Fibroblast of the conjunctiva (primary cell): ENCODE results near the gene NDUFA3.
"Not testable (repeated sequence)": the region's sequence is repeated elsewhere in the genome, so short reads cannot be mapped to it uniquely, and the experiment has no call there.

ENCODE experiments used
- DNase-seq: peaks from one replicate; pipeline ENCODE4 v3.0.0-alpha.2; 2010; ENCODE audit warnings: low read depth

The NDUFA3 gene

GRCh38 chr19:54102421-54103169 lies at the start of gene NDUFA3:
Gene NDUFA3 (plus strand): TSS chr19:54102855. CDS start chr19:54102879, 24 bp downstream.
- peak; percentile 98 for DNase-seq

GRCh38 chr19:54062643-54063042 lies 40.0 kb upstream of the NDUFA3 start:
- DNase-seq = no peak

- DNase-seq = no peak
These were observed 39.1 kb upstream of the NDUFA3 start, which contains the start of gene VSTM1 for GRCh38 chr19:54063350-54064116. Gene VSTM1 (minus strand): TSS chr19:54063897. CDS start chr19:54063777, 120 bp downstream.

- no peak for DNase-seq
These were observed 33.2 kb upstream of the NDUFA3 start for GRCh38 chr19:54069470-54069869.

GRCh38 chr19:54073829-54074228 lies 28.8 kb upstream of the NDUFA3 start:
- no peak for DNase-seq

- DNase-seq = no peak
These were observed 27.8 kb upstream of the NDUFA3 start for GRCh38 chr19:54074851-54075250.

- no peak for DNase-seq
These were observed 25.3 kb upstream of the NDUFA3 start for GRCh38 chr19:54077334-54077733.

- DNase-seq = no peak
These were observed 21.6 kb upstream of the NDUFA3 start, which contains the start of gene TARM1 for GRCh38 chr19:54081032-54081431. Gene TARM1 (minus strand): TSS chr19:54081365. CDS start chr19:54081340, 25 bp downstream.

- no peak for DNase-seq
These were observed 18.2 kb upstream of the NDUFA3 start for GRCh38 chr19:54084410-54084809.

GRCh38 chr19:54094426-54095000 lies 8.1 kb upstream of the NDUFA3 start:
- DNase-seq = no peak

- DNase-seq = no peak
These were observed 7.4 kb upstream of the NDUFA3 start for GRCh38 chr19:54095136-54095858.

GRCh38 chr19:54095859-54096616 lies 6.6 kb upstream of the NDUFA3 start:
- DNase-seq = not testable (repeated sequence)

GRCh38 chr19:54096617-54097106 lies 6.0 kb upstream of the NDUFA3 start:
- DNase-seq = peak; percentile 20

- DNase-seq = no peak
These were observed 3.3 kb upstream of the NDUFA3 start for GRCh38 chr19:54099190-54099902.

GRCh38 chr19:54099903-54100255 lies 2.8 kb upstream of the NDUFA3 start:
- not testable (repeated sequence) for DNase-seq

- DNase-seq = no peak
These were observed 2.1 kb upstream of the NDUFA3 start, which contains the start of gene OSCAR for GRCh38 chr19:54100561-54100960. Gene OSCAR (minus strand): TSS chr19:54100803. CDS start chr19:54100792, 11 bp downstream.

- DNase-seq = no peak
These were observed 2.5 kb downstream of the NDUFA3 start for GRCh38 chr19:54104998-54105715.

GRCh38 chr19:54105796-54106195 lies 3.1 kb downstream of the NDUFA3 start:
- no peak for DNase-seq

GRCh38 chr19:54106716-54107115 lies 4.1 kb downstream of the NDUFA3 start:
- no peak for DNase-seq
